A549 (cell line): Measurements from ENCODE around the gene RGS2. TPM values are rescaled to one million over a fixed set of nuclear protein-coding genes. Genes with fewer than 3 reads are reported as not detected.
A peak's percentile ranks its signal among the peaks of the same experiment; 100 is the strongest.

Experiments
- ATAC-seq, 2 experiments: fragments of 200-7000 bp in 1 of 2; fragments of >200 bp in 1 of 2; cut with Nextera tagmentation in 1 of 2; cut with Tn5 transposase in 1 of 2; 3 replicates each; pipeline versions ENCODE4 v1.8.0 to v1.9.1; 2018 to 2020; ENCODE audit warnings: mild to moderate bottlenecking in 1 of 2, moderate library complexity in 1 of 2
- CTCF ChIA-PET: fragments of 300-600 bp; sonication (Branson Sonifier 250); formaldehyde crosslinking; extraction: SDS; loops from one replicate; lab custom pipeline; 2021; ENCODE audit warnings: antibody characterized with exemption, inconsistent platforms; lab: Yijun Ruan, JAX
- POLR2A ChIA-PET: fragments of 350-600 bp; formaldehyde crosslinking; extraction: SDS; loops from one replicate; lab custom pipeline; 2021; ENCODE audit warnings: antibody characterized with exemption, inconsistent platforms; lab: Yijun Ruan, JAX
- DNase-seq, 2 experiments: peaks; one replicate each; pipeline versions ENCODE4 v3.0.0 to v3.0.0-alpha.2; 2011 to 2016; ENCODE audit warnings: low read depth in 1 of 2, low spot score in 1 of 2
- FAIRE-seq: peaks from 2 replicates; lab custom pipeline; 2011; peaks lifted over from hg19 to GRCh38; lab: Jason Lieb, UNC
- H3K27ac ChIP-seq, 2 experiments: fragments of >200 bp; sonication (Bioruptor Twin); formaldehyde crosslinking; 3 replicates each; pipeline ENCODE4 v1.5.1; 2016 to 2017
- H3K4me1 ChIP-seq: fragments of >200 bp; sonication (Bioruptor Twin); formaldehyde crosslinking; 3 replicates; pipeline ENCODE4 v1.6.1; 2016
- H3K4me2 ChIP-seq: fragments of >200 bp; sonication (Bioruptor Twin); formaldehyde crosslinking; 3 replicates; pipeline ENCODE4 v1.6.1; 2016
- H3K4me3 ChIP-seq: fragments of >200 bp; sonication (Bioruptor Twin); formaldehyde crosslinking; 3 replicates; pipeline ENCODE4 v1.5.1; 2016
- H3K9me3 ChIP-seq: fragments of >200 bp; sonication (Bioruptor Twin); formaldehyde crosslinking; 3 replicates; pipeline ENCODE4 v1.6.1; 2016
- BHLHE40 ChIP-seq: IDR thresholded peaks from 2 replicates; pipeline ENCODE4 v1.6.1; 2012; ENCODE audit warnings: low read depth, low read length, inconsistent platforms
- CBX8 ChIP-seq: fragments of 200-600 bp; sonication (generic); IDR thresholded peaks from 2 replicates; pipeline ENCODE4 v1.6.1; 2016
- FOSB ChIP-seq: fragments of 250-450 bp; sonication (Bioruptor Pico); IDR thresholded peaks from 2 replicates; pipeline ENCODE4 v1.5.0; 2020; ENCODE audit warnings: mild to moderate bottlenecking, moderate library complexity
- GATA3 ChIP-seq: IDR thresholded peaks from 2 replicates; pipeline ENCODE4 v1.6.1; 2012; ENCODE audit warnings: borderline replicate concordance
- HEYL ChIP-seq: fragments of 250-450 bp; sonication (Bioruptor Pico); IDR thresholded peaks from 2 replicates; pipeline ENCODE4 v1.8.0; 2021; ENCODE audit warnings: mild to moderate bottlenecking, moderate library complexity
- HOXA7 ChIP-seq: fragments of 250-450 bp; sonication (Bioruptor Pico); IDR thresholded peaks from 2 replicates; pipeline ENCODE4 v1.5.0; 2020; ENCODE audit warnings: mild to moderate bottlenecking, moderate library complexity
- HOXB13 ChIP-seq: fragments of 250-450 bp; sonication (Bioruptor Pico); IDR thresholded peaks from 2 replicates; pipeline ENCODE4 v1.5.0; 2020; ENCODE audit warnings: low read depth, mild to moderate bottlenecking, moderate library complexity
- HOXB5 ChIP-seq: fragments of 250-450 bp; sonication (Bioruptor Pico); IDR thresholded peaks from 2 replicates; pipeline ENCODE4 v1.5.0; 2020; ENCODE audit warnings: mild to moderate bottlenecking, moderate library complexity
- KDM5A ChIP-seq: fragments of 200-600 bp; sonication (generic); IDR thresholded peaks from 2 replicates; pipeline ENCODE4 v1.6.1; 2016; ENCODE audit warnings: antibody characterized with exemption, mild to moderate bottlenecking
- PHF8 ChIP-seq: fragments of 200-600 bp; sonication (generic); IDR thresholded peaks from 2 replicates; pipeline ENCODE4 v1.6.1; 2016; ENCODE audit warnings: low read depth, mild to moderate bottlenecking, antibody characterized with exemption, moderate library complexity, borderline replicate concordance
- POLR2A ChIP-seq: IDR thresholded peaks from 2 replicates; pipeline ENCODE4 v1.6.1; 2012; ENCODE audit warnings: mild to moderate bottlenecking, low read length
- RAD21 ChIP-seq, 2 experiments: fragments of >200 bp in 1 of 2; sonication (Bioruptor Twin) in 1 of 2; formaldehyde crosslinking in 1 of 2; IDR thresholded peaks in 1 of 2; conservative IDR thresholded peaks in 1 of 2; 2 replicates in 1 of 2; 3 replicates in 1 of 2; pipeline ENCODE4 v1.6.1; 2012 to 2018; ENCODE audit warnings: inconsistent platforms in 1 of 2
- RARB ChIP-seq: fragments of 250-450 bp; sonication (Bioruptor Pico); IDR thresholded peaks from 2 replicates; pipeline ENCODE4 v1.8.0; 2021; ENCODE audit warnings: mild to moderate bottlenecking, moderate library complexity
- RCOR1 ChIP-seq: fragments of 150-350 bp; IDR thresholded peaks from 2 replicates; pipeline ENCODE4 v1.6.1; 2014; ENCODE audit warnings: antibody characterized with exemption, low read length, low read depth
- RNF2 ChIP-seq: fragments of 200-600 bp; sonication (generic); IDR thresholded peaks from 2 replicates; pipeline ENCODE4 v1.6.1; 2016; ENCODE audit warnings: low read depth, mild to moderate bottlenecking, antibody characterized with exemption, moderate library complexity, borderline replicate concordance
- SMC3 ChIP-seq: fragments of >200 bp; sonication (Bioruptor Twin); formaldehyde crosslinking; IDR thresholded peaks from 3 replicates; pipeline ENCODE4 v1.6.1; 2018; ENCODE audit warnings: inconsistent platforms
- ZFP36 ChIP-seq: fragments of 450-650 bp; IDR thresholded peaks from 2 replicates; pipeline ENCODE4 v1.6.1; 2014; ENCODE audit warnings: borderline replicate concordance; ENCODE audit not compliant: partially characterized antibody
- ZSCAN20 ChIP-seq: fragments of 250-450 bp; sonication (Bioruptor Pico); IDR thresholded peaks from 2 replicates; pipeline ENCODE4 v1.8.0; 2022; ENCODE audit warnings: mild to moderate bottlenecking, moderate library complexity
- WGBS: methylation state at CpG from one replicate; pipeline ENCODE4 v1.1.6; 2017; ENCODE audit errors: missing lambda C conversion rate; 5-methylcytosine and 5-hydroxymethylcytosine counted together
- polyA minus RNA-seq: library from RNA; depleted of rRNA, polyadenylated mRNA; stranded (reverse); fragments of >200 nt; gene quantifications from 2 replicates; pipeline ENCODE4 v1.2.3, GENCODE V29; 2011; rRNA and poly(A)+ RNA removed
- polyA plus RNA-seq, 4 experiments: library from polyadenylated mRNA; depleted of rRNA in 3 of 4; stranded (reverse); fragments of >200 nt; fragmentation: RNase III in 1 of 4; extraction: RNeasy Plus Mini Kit Qiagen cat#74134 plus additional on column Dnase treatment in 1 of 4; gene quantifications; 2 replicates in 3 of 4; 3 replicates in 1 of 4; pipeline ENCODE4 v1.2.3, GENCODE V29; 2011 to 2017
- TF ChIP-seq, protein P1 (sequence below): fragments of 250-450 bp; sonication (Bioruptor Pico); IDR thresholded peaks from 2 replicates; pipeline ENCODE4 v1.5.0; 2020; ENCODE audit warnings: low read depth, mild to moderate bottlenecking, moderate library complexity
- TF ChIP-seq, protein P2 (sequence below): IDR thresholded peaks from 2 replicates; pipeline ENCODE4 v1.6.1; 2012; ENCODE audit warnings: low read depth, borderline replicate concordance
- TF ChIP-seq, protein P3 (sequence below): fragments of >200 bp; sonication (Bioruptor Twin); formaldehyde crosslinking; IDR thresholded peaks from 3 replicates; pipeline ENCODE4 v1.6.1; 2016
- TF ChIP-seq, protein P4 (sequence below): IDR thresholded peaks from 2 replicates; pipeline ENCODE4 v1.6.1; 2012
- TF ChIP-seq, protein P5 (sequence below): fragments of 200-600 bp; sonication (generic); IDR thresholded peaks from 2 replicates; pipeline ENCODE4 v1.6.1; 2016; ENCODE audit warnings: antibody characterized with exemption, mild to moderate bottlenecking, moderate library complexity
- TF ChIP-seq, protein P6 (sequence below): fragments of >200 bp; sonication (Bioruptor Twin); formaldehyde crosslinking; IDR thresholded peaks from 3 replicates; pipeline ENCODE4 v1.5.1; 2016
- TF ChIP-seq, protein P7 (sequence below): fragments of 250-450 bp; sonication (Bioruptor Pico); IDR thresholded peaks from 2 replicates; pipeline ENCODE4 v1.5.0; 2021; ENCODE audit warnings: mild to moderate bottlenecking, moderate library complexity, borderline replicate concordance

RGS2 gene, protein sequence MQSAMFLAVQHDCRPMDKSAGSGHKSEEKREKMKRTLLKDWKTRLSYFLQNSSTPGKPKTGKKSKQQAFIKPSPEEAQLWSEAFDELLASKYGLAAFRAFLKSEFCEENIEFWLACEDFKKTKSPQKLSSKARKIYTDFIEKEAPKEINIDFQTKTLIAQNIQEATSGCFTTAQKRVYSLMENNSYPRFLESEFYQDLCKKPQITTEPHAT
- polyA plus RNA-seq (2011; rRNA removed) (17.9 and 26.5 TPM in 2 replicates), polyA plus RNA-seq (2017; fragmentation: RNase III; extraction: RNeasy Plus Mini Kit Qiagen cat#74134 plus additional on column Dnase treatment) (18.4 to 20.1 TPM (median 20.1 TPM) in 3 replicates), polyA minus RNA-seq (4.5 and 4.8 TPM in 2 replicates)
- 9.8 and 13.0 TPM in 2 replicates for polyA plus RNA-seq (2012; cell fraction: cytosol; rRNA removed)
- 5.4 and 7.8 TPM in 2 replicates for polyA plus RNA-seq (2012; cell fraction: nucleus; rRNA removed)

DNA sequence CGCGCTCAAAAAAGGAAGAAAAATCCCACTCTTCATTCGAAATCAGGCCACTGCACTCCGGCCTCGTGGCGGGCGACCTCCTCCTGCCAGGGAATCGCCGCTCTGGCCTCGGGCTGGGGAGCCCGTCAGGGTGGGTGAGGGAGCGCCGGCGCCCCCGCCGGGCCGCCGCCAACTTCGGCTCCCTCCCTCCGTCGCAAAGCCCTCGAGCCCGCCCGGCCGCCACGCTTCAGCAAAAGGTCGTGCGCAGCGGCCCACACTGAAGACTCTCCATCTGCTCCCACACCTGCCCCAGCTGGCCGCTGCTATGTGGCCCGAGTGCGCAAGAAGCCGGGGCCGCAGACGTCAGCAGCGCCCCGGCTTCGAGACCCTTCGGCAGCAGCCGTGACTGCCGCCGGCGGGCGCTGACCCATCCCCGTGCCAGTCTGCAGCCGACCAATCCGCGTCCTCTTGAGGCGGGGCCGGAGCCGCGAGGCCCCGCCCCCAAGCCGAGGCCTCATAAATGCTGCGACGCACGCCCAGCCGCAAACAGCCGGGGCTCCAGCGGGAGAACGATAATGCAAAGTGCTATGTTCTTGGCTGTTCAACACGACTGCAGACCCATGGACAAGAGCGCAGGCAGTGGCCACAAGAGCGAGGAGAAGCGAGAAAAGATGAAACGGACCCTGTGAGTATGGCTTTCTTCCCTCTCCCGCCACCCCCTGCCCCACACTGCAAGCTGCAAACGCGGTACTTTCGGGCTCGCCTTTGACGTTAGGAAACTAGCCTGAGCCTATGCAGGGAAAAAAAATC lies at the start of gene RGS2:
TSS of gene RGS2 (plus strand) at position 522 of the 789 bp plus-strand sequence. CDS start at position 555, 33 bp downstream.
- H3K9me3 ChIP-seq = no peaks in the 10 kb centered on the region
- no peak for FAIRE-seq
- H3K4me1 ChIP-seq = peaks cover 41% of the 10 kb centered on the region
- H3K4me3 ChIP-seq = peak within 1 kb of the TSS; percentile 63
- peak; percentile 88 to 93 for DNase-seq
- ATAC-seq = peak; percentile 91 to 96
- H3K27ac ChIP-seq = peak within 1 kb of the TSS; percentile 87 to 90
- WGBS = 5% methylated on average over 26 of the region's 72 CpGs
- H3K4me2 ChIP-seq = peak within 1 kb of the TSS; percentile 97
- ChIA-PET POLR2A (interaction anchor here (0.6 to 5.3 kb wide), 17 partner anchors 12 to 335 kb away, joined by 3 to 54 read pairs (median 4); partner anchors contain the start of genes GLRX2, RO60 and UCHL5), CTCF (interaction anchor here (1.2 to 8.2 kb wide), 3 partner anchors 11 to 250 kb away, joined by 3 to 85 read pairs (median 4); partner anchors contain the start of genes RO60 and UCHL5)
- TF ChIP-seq RCOR1 = no peak
- TF ChIP-seq RARB (CRISPR knock-in tag) = no peak
- no peak for TF ChIP-seq CBX8
- TF ChIP-seq, protein P1, sequence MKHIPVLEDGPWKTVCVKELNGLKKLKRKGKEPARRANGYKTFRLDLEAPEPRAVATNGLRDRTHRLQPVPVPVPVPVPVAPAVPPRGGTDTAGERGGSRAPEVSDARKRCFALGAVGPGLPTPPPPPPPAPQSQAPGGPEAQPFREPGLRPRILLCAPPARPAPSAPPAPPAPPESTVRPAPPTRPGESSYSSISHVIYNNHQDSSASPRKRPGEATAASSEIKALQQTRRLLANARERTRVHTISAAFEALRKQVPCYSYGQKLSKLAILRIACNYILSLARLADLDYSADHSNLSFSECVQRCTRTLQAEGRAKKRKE (CRISPR knock-in tag) = no peak
- TF ChIP-seq FOSB (CRISPR knock-in tag) = peak; percentile 77; the same call in 1 of the 2 replicates
- peak; percentile 14 to 36; a peak in 2 of 5 replicates for TF ChIP-seq RAD21 (conservative IDR thresholded peaks at IDR 0.05 in 1 of 2, IDR thresholded peaks at IDR 0.05 in 1 of 2)
- peak; percentile 60 for TF ChIP-seq PHF8
- TF ChIP-seq, protein P2, sequence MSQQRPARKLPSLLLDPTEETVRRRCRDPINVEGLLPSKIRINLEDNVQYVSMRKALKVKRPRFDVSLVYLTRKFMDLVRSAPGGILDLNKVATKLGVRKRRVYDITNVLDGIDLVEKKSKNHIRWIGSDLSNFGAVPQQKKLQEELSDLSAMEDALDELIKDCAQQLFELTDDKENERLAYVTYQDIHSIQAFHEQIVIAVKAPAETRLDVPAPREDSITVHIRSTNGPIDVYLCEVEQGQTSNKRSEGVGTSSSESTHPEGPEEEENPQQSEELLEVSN = peak; percentile 87
- TF ChIP-seq, protein P3, sequence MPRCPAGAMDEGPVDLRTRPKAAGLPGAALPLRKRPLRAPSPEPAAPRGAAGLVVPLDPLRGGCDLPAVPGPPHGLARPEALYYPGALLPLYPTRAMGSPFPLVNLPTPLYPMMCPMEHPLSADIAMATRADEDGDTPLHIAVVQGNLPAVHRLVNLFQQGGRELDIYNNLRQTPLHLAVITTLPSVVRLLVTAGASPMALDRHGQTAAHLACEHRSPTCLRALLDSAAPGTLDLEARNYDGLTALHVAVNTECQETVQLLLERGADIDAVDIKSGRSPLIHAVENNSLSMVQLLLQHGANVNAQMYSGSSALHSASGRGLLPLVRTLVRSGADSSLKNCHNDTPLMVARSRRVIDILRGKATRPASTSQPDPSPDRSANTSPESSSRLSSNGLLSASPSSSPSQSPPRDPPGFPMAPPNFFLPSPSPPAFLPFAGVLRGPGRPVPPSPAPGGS = peak; percentile 96
- no peak for TF ChIP-seq HOXA7 (CRISPR knock-in tag)
- TF ChIP-seq BHLHE40 = 0 out of 2 replicates have a peak, but pooled peaks have one; percentile 37
- 0 out of 2 replicates have a peak, but pooled peaks have one; percentile 25 for TF ChIP-seq HOXB13 (CRISPR knock-in tag)
- TF ChIP-seq KDM5A = no peak
- peak; percentile 99 for TF ChIP-seq POLR2A
- TF ChIP-seq ZSCAN20 (CRISPR knock-in tag) = no peak
- TF ChIP-seq GATA3 = peak; percentile 5; the same call in 1 of the 2 replicates
- TF ChIP-seq HOXB5 (CRISPR knock-in tag) = peak; percentile 81; the same call in 1 of the 2 replicates
- peak; percentile 23; the same call in 1 of the 3 replicates for TF ChIP-seq SMC3
- TF ChIP-seq, protein P4, sequence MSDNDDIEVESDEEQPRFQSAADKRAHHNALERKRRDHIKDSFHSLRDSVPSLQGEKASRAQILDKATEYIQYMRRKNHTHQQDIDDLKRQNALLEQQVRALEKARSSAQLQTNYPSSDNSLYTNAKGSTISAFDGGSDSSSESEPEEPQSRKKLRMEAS = peak; percentile 93
- TF ChIP-seq, protein P5, sequence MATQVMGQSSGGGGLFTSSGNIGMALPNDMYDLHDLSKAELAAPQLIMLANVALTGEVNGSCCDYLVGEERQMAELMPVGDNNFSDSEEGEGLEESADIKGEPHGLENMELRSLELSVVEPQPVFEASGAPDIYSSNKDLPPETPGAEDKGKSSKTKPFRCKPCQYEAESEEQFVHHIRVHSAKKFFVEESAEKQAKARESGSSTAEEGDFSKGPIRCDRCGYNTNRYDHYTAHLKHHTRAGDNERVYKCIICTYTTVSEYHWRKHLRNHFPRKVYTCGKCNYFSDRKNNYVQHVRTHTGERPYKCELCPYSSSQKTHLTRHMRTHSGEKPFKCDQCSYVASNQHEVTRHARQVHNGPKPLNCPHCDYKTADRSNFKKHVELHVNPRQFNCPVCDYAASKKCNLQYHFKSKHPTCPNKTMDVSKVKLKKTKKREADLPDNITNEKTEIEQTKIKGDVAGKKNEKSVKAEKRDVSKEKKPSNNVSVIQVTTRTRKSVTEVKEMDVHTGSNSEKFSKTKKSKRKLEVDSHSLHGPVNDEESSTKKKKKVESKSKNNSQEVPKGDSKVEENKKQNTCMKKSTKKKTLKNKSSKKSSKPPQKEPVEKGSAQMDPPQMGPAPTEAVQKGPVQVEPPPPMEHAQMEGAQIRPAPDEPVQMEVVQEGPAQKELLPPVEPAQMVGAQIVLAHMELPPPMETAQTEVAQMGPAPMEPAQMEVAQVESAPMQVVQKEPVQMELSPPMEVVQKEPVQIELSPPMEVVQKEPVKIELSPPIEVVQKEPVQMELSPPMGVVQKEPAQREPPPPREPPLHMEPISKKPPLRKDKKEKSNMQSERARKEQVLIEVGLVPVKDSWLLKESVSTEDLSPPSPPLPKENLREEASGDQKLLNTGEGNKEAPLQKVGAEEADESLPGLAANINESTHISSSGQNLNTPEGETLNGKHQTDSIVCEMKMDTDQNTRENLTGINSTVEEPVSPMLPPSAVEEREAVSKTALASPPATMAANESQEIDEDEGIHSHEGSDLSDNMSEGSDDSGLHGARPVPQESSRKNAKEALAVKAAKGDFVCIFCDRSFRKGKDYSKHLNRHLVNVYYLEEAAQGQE = 0 out of 2 replicates have a peak, but pooled peaks have one; percentile 8
- TF ChIP-seq, protein P6, sequence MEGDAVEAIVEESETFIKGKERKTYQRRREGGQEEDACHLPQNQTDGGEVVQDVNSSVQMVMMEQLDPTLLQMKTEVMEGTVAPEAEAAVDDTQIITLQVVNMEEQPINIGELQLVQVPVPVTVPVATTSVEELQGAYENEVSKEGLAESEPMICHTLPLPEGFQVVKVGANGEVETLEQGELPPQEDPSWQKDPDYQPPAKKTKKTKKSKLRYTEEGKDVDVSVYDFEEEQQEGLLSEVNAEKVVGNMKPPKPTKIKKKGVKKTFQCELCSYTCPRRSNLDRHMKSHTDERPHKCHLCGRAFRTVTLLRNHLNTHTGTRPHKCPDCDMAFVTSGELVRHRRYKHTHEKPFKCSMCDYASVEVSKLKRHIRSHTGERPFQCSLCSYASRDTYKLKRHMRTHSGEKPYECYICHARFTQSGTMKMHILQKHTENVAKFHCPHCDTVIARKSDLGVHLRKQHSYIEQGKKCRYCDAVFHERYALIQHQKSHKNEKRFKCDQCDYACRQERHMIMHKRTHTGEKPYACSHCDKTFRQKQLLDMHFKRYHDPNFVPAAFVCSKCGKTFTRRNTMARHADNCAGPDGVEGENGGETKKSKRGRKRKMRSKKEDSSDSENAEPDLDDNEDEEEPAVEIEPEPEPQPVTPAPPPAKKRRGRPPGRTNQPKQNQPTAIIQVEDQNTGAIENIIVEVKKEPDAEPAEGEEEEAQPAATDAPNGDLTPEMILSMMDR = peak; percentile 39
- TF ChIP-seq, protein P7, sequence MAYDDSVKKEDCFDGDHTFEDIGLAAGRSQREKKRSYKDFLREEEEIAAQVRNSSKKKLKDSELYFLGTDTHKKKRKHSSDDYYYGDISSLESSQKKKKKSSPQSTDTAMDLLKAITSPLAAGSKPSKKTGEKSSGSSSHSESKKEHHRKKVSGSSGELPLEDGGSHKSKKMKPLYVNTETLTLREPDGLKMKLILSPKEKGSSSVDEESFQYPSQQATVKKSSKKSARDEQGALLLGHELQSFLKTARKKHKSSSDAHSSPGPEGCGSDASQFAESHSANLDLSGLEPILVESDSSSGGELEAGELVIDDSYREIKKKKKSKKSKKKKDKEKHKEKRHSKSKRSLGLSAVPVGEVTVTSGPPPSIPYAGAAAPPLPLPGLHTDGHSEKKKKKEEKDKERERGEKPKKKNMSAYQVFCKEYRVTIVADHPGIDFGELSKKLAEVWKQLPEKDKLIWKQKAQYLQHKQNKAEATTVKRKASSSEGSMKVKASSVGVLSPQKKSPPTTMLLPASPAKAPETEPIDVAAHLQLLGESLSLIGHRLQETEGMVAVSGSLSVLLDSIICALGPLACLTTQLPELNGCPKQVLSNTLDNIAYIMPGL (CRISPR knock-in tag) = peak; percentile 34; the same call in 1 of the 2 replicates
- 0 out of 2 replicates have a peak, but pooled peaks have one; percentile 41 for TF ChIP-seq HEYL
- peak; percentile 43; the same call in 1 of the 2 replicates for TF ChIP-seq RNF2
- no peak for TF ChIP-seq ZFP36
